ENCODE data around the gene UVRAG. TPM values are rescaled to one million over a fixed set of nuclear protein-coding genes. Genes with fewer than 3 reads are reported as not detected.

The UVRAG gene
- polyA plus RNA-seq, 1 experiment, result 8.2 TPM

DNA sequence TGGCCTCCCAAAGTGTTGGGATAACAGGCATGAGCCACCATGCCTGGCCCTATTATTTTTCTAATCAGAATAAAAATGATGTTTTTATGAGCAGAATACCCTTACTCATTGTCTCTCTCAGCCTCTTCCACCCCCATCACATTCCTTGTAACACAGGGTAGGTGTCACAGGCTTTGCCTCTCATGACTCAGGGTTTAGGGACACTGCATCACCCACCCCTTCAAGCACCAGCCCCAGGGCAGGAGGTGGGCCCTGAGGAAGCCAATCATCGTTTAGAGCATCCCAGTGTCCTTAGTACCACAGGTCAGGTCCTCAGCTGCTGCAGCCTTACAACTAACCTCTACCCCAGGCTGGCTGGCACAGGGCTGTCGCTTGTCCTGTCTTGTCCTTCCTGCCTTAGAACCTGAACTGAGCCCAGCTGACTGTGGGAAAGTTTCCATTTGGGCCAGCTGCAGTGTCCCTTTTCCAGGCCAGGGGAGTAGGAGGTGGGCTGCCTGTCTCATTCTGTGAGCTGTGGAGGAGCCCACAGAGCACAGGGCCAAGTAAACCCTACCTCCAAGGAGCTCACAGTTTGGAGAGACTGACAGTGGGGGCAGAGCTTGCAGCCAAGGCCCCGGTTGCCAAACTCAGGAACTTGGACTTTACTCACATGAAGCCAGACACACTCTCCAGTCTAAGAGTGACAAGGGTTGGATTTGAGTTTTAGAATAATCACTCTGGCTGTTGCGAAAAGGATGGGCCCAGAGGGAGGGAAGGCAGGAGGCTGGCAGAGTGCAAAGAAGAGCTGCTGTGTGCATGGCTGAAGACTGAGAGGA is 19.5 kb upstream of the UVRAG start:
- no peak for DNase-seq (ENCODE audit: low read depth)
- TF ChIP-seq, protein P1, sequence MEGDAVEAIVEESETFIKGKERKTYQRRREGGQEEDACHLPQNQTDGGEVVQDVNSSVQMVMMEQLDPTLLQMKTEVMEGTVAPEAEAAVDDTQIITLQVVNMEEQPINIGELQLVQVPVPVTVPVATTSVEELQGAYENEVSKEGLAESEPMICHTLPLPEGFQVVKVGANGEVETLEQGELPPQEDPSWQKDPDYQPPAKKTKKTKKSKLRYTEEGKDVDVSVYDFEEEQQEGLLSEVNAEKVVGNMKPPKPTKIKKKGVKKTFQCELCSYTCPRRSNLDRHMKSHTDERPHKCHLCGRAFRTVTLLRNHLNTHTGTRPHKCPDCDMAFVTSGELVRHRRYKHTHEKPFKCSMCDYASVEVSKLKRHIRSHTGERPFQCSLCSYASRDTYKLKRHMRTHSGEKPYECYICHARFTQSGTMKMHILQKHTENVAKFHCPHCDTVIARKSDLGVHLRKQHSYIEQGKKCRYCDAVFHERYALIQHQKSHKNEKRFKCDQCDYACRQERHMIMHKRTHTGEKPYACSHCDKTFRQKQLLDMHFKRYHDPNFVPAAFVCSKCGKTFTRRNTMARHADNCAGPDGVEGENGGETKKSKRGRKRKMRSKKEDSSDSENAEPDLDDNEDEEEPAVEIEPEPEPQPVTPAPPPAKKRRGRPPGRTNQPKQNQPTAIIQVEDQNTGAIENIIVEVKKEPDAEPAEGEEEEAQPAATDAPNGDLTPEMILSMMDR (IDR thresholded peaks at IDR 0.05; ENCODE audit: insufficient read depth, low read depth, low read length), result no peak
- ChIA-PET POLR2A (no interaction called here), CTCF (no interaction called here)
- no peak overlapping the region for H3K4me3 ChIP-seq (ENCODE audit: low read depth, low read length)
- no peaks in the 10 kb centered on the region for H3K36me3 ChIP-seq (ENCODE audit: control insufficient read depth, insufficient read depth, low read length)
- no peaks in the 10 kb centered on the region for H3K27me3 ChIP-seq (ENCODE audit: control insufficient read depth, insufficient read depth, low read length)

DNA sequence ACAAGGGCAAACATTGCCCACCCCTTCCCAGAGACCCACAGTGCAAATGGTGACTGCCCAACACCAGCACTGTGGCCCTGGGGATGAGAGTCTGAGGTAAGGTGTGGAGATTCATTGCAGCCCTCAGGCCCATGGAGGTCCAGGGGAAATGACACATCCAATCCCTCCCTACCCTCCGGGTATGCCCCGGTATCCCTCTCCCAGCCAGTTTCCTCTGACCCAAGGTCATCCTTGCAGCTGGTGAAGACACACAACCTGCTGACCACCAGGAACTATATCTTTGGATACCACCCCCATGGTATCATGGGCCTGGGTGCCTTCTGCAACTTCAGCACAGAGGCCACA is 18.9 kb upstream of the UVRAG start:
- no peak for DNase-seq (ENCODE audit: low read depth)
- CTCF ChIA-PET, result no interaction called here
- Histone ChIP-seq H3K4me3 (ENCODE audit: low read depth, low read length) (no peak overlapping the region), H3K36me3 (ENCODE audit: control insufficient read depth, insufficient read depth, low read length) (no peaks in the 10 kb centered on the region), H3K27me3 (ENCODE audit: control insufficient read depth, insufficient read depth, low read length) (no peaks in the 10 kb centered on the region)
- TF ChIP-seq, protein P1 (IDR thresholded peaks at IDR 0.05; ENCODE audit: insufficient read depth, low read depth, low read length), result no peak
- POLR2A ChIA-PET, result no interaction called here

DNA sequence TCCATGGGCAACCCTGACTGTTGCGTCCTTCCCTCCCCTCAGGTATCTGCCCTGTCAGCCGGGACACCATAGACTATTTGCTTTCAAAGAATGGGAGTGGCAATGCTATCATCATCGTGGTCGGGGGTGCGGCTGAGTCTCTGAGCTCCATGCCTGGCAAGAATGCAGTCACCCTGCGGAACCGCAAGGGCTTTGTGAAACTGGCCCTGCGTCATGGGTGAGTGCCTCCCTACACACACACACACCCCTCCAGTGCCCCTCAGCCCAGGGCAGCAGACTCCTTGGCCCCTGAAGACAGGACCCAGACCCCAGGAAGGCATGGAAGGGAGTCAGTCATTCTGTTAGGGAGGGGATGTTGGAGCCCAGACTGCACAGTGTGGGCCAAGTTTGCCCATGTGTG is 17.9 kb upstream of the UVRAG start:
- POLR2A ChIA-PET, result no interaction called here
- TF ChIP-seq, protein P1 (IDR thresholded peaks at IDR 0.05; ENCODE audit: insufficient read depth, low read depth, low read length), result no peak
- H3K27me3 ChIP-seq (ENCODE audit: control insufficient read depth, insufficient read depth, low read length), result no peaks in the 10 kb centered on the region
- CTCF ChIA-PET, result interaction anchor here (0.9 kb wide), 2 partner anchors 9 to 71 kb away, joined by 3 to 5 read pairs; no protein-coding TSS in a partner anchor
- DNase-seq (ENCODE audit: low read depth), result no peak
- H3K36me3 ChIP-seq (ENCODE audit: control insufficient read depth, insufficient read depth, low read length), result no peaks in the 10 kb centered on the region
- no peak overlapping the region for H3K4me3 ChIP-seq (ENCODE audit: low read depth, low read length)

DNA sequence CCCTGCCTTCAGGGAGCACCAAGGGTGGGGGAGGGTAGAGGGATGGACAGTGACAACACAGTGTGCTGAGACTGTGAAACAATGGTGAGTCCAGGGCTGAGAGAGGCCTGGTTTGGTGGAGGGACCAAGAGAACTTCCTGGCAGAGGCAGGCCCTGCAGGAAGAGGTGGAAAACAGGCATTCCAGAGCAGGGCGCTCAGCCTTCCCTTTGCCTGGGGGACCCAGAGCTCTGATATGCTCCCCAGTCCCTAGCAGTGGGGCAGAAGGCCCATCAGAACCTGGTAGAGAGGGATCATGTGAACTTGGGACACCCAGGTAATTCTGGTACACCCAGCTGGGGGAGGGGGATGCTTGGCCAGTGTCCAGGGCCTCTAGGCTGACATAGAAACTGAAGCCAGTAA is 17.2 kb upstream of the UVRAG start:
- ChIA-PET CTCF (interaction anchor here (0.7 to 2.1 kb wide), 3 partner anchors 9 to 521 kb away, joined by 3 to 5 read pairs (median 4); no protein-coding TSS in a partner anchor), POLR2A (no interaction called here)
- DNase-seq (ENCODE audit: low read depth), result no peak
- Histone ChIP-seq H3K27me3 (ENCODE audit: control insufficient read depth, insufficient read depth, low read length) (no peaks in the 10 kb centered on the region), H3K4me3 (ENCODE audit: low read depth, low read length) (no peak overlapping the region), H3K36me3 (ENCODE audit: control insufficient read depth, insufficient read depth, low read length) (no peaks in the 10 kb centered on the region)
- TF ChIP-seq, protein P1 (IDR thresholded peaks at IDR 0.05; ENCODE audit: insufficient read depth, low read depth, low read length), result no peak

DNA sequence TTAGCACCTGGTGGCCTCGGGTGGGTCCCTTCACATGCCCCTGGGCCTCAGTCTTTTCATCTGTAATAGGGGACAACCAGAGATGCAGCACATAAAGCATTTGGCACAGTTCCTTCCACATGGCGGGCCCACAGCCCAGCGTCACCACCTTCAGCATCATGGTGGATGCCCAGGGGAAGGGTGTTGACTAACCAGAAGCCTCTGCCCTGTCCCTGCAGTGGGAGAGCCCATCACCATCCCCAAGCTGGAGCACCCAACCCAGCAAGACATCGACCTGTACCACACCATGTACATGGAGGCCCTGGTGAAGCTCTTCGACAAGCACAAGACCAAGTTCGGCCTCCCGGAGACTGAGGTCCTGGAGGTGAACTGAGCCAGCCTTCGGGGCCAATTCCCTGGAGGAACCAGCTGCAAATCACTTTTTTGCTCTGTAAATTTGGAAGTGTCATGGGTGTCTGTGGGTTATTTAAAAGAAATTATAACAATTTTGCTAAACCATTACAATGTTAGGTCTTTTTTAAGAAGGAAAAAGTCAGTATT is 14.8 kb upstream of the UVRAG start:
- Histone ChIP-seq H3K36me3 (ENCODE audit: control insufficient read depth, insufficient read depth, low read length) (no peaks in the 10 kb centered on the region), H3K4me3 (ENCODE audit: low read depth, low read length) (no peak overlapping the region), H3K27me3 (ENCODE audit: control insufficient read depth, insufficient read depth, low read length) (no peaks in the 10 kb centered on the region)
- ChIA-PET POLR2A (no interaction called here), CTCF (interaction anchor here (6.4 kb wide), 1 partner anchor 66 kb away, joined by 184 read pairs; no protein-coding TSS in a partner anchor)
- DNase-seq (ENCODE audit: low read depth), result no peak
- TF ChIP-seq, protein P1 (IDR thresholded peaks at IDR 0.05; ENCODE audit: insufficient read depth, low read depth, low read length), result no peak

Measured in BJ (cell line).